GM21717 (cell line): ENCODE data around the gene PPP1CA.

Experiments used
- ATAC-seq: cut with Tn5 transposase; IDR thresholded peaks from one replicate; pipeline ENCODE4 v1.9.1; 2021; ENCODE audit warnings: mild to moderate bottlenecking, moderate library complexity; ENCODE audit not compliant: unreplicated experiment

The PPP1CA gene

DNA sequence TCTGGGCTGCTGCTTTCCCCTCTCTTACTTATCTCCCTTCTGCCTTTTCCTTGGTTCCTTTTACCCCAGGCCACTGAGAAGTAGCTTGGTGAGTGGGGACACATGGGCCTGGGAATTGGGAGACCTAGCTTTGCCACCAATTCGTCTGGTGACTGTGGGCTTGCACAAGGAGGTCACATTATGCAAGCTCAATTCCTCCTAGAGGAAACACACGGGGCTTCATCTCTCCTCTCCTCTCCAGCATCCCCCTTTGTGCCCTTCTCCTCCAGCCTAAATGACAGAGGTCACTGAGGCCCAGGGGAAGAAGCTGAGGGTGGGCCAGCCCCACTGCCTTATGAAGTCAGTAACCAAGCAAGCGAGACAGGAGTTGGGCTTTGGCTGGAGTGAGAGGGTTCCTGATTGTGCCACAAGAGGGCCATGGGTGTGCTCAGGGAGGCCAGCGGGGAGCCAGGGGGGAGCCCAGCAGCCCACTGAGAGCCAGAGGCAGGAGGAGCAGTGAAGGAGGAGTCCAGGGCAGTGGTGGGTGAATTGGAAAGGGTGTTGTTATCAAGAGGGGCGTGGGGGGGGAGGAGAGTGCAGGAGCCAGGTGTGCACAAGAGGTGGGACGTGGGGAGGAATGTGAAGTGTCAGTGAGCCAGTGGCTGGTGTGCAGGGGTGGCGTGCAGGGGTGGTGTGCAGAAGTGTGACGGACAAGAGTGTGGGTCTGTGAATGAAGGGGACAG, 30.3 kb downstream of the PPP1CA start:
- no peak for ATAC-seq

- ATAC-seq, result no peak
These were observed 31.1 kb downstream of the PPP1CA start for GRCh38 chr11:67370351-67371076.

DNA sequence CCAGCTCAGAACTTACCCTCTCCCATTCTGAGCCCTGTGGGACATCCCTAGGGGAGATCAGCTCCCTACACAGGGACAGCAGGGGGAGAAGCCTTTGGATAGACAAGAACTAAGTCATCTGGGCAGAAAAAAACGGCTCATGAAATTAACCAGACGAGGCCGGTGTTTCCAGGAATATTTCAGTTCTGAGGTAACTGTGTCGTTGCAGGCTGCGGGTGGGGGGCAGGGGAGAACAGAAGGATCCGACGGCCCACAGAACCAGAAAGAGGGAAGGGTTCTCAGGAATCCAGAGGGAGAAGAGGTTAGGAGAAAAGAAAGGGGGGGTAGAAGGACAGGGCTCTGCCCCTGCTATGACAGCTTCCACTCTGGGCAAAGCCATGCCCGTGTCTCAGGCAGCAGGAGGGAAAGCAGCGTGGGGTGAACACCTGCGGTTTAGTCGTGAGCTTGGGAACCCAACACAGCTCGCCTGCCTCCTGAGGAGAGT, 31.8 kb downstream of the PPP1CA start:
- ATAC-seq, result no peak

GRCh38 chr11:67369275-67369674, 32.4 kb downstream of the PPP1CA start:
- no peak for ATAC-seq

DNA sequence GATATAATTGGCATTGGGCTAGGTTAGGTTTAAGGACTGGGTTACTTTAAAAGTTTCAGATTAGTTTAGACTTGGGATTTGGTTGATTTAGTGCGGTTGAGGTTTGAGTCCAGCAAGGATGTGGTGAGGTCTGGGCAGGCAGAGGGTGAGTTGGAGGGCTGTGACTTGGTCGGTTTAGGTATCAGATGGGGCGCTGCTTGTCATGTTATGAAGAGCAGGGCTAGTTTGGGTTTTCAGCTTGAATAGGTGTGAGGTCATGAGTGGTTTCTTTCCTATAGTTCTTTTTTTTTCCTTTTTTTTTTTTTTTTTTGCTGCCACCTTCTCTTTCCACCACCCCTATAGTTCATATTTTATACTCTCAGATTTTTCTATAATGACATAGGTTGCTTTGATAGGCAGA, 33.0 kb downstream of the PPP1CA start:
- ATAC-seq, result no peak

DNA sequence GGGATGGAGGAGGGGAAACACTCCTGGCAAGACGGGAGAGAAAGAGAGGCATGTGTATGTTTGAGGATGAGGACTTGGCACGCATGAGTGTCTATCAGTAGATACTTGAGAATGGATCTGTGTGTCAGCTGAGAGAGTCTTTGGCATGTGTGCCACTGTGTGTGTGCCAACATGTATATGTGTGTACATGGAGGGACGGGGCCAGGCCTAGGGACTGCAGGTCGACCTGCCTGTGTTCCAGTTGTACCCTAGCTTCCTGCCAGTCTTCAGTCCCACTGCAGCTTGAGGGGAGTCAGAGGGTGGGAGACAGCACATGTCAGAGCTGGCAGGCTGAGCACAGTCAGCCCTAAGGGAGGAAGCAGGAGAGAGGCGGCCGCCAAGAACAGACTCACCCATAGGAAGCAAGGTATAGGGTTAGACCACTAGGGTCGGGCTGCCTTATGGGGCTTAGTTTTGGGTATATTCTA, 33.9 kb downstream of the PPP1CA start:
- no peak for ATAC-seq

GRCh38 chr11:67366961-67367760, 34.5 kb downstream of the PPP1CA start:
- ATAC-seq, result no peak

DNA sequence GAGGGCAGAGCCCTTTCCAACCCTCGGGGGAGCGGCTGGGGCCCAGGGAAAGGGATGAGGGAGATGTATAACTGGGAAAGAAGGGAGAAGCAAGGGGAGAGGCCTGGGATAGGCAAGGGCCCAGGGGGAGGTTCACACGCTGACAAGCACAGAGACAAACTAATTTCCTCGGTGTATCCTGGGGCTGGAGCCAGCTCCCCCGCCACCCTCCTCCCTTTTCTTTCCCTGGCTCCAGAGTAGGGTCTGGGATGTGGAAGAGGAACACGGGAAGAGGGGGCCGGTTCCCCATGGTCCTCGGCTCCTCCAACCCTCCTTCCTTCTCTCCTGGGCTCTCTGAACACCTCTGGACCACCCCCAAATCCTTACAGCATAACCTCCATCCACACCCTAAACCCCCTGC, 35.1 kb downstream of the PPP1CA start:
- ATAC-seq, result no peak

- ATAC-seq, result no peak
These were observed 35.8 kb downstream of the PPP1CA start for GRCh38 chr11:67365736-67366444.

DNA sequence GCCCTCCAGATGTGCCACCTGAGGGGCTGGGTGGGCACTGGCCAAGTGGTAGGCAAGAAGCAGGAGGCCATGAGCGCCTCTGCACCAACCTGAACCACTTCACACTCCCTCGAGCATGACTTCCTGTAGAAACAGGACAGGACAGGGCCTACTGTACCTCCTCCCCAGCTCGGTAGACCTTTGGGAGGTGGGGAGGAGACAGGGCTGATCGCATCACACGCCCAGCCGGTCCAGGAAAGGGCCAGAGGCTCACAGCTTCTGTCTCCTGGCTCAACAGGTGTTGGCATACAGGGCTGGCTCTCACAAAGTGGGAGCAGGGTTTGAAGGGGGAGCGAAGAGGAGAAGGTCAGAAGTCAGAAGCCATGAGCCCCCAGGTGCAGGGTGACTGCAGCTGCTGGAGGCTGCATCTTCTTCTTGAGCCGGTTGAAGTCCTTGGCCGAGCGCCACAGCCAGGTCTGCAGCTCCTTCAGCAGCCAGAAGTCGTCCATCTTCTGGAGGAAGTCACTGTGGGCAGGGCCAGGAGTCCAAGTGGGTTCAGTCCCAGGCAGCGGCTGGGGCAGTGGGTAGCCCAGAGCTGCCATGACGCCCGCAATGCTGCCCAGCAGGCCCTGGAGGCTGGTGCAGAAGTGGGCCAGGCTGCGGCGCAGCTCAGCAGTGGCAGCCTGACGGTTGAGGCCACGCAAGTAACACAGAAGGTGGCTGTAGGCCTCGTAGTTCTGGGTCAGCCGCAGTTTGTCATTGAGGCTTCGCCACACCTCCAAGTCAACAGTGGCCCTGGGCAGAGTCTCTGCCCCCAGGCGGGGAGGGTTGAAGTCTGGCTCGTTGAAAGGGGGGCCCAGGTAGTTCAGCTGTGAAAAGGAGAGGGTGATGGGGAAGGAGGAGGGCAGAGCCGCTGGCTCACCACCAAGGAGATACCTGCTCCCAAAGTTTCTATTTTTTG, 36.6 kb downstream of the PPP1CA start:
- ATAC-seq, result no peak

- no peak for ATAC-seq
These were observed 37.5 kb downstream of the PPP1CA start for GRCh38 chr11:67364169-67364568.

DNA sequence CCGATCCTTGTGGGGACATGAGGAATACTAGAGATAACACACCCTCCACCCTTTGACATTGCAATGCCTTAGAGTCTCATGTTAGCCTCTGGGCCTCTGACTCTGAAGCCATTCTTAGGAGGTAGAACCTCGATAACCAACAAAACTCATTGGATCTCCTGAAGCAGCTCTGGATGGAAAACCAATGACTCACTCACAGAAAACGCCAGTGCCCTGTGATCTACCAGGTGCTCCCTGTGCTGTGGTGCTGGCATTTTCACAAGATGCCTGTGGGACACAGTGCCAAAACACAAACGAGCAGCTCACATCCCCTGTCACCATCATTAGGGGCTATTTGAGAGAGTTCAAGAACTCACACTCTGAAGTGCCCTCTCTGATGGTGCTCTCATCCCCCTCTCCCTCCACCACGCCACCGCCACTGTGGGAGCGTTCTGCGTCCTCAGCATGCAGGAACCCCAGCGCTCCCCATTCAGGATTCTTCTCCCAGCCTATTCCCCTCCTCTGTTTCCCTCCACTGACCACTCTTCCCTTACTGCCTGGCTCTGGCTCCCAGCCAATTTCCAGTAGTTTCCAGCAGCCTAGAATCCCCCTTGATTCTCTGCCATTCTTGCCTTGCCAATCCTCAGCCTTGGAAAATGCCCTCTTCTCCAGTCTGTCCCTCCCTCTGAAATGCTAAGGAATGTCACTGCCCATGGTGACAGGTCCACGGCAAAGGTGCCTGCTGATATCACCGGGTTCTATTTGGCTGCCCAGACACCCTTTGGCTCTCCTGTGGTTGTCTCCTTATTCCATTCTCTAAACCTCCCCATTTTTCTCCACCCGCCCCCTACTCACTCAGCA, 43.6 kb downstream of the PPP1CA start:
- no peak for ATAC-seq

DNA sequence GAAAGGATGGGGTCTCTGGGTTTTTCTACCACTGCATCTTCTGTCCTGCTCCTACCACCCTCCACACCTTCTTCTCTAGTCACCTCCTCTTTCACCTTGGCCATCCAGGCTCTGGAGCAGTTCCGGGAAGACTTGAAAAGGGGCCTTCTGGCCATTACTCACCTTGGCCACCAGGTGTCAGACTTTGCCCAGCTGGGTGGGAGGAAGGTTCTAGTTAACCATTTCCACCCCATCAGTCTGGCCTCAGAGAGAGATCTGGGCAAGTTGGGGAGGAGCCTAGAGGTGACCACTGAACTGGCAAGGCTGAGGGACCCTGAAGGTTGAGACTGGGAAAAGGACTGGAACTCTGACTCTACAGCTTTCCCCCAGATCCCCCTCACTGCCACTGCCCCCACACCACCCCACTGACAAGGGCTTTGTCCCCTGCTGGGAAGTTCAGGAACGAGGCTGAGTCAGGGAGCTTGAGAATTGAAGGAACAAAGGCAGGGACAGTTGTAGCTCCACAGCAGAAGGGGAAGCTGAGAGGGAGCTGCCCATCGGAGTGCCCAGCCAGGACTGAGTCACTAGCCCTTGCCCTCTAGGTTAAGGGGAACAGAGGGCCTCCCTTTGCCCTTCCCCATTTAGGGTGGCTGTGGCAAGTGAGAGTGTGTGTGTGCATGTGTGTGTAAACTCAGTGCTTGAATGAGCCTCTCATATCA, 44.6 kb downstream of the PPP1CA start:
- ATAC-seq, result no peak

DNA sequence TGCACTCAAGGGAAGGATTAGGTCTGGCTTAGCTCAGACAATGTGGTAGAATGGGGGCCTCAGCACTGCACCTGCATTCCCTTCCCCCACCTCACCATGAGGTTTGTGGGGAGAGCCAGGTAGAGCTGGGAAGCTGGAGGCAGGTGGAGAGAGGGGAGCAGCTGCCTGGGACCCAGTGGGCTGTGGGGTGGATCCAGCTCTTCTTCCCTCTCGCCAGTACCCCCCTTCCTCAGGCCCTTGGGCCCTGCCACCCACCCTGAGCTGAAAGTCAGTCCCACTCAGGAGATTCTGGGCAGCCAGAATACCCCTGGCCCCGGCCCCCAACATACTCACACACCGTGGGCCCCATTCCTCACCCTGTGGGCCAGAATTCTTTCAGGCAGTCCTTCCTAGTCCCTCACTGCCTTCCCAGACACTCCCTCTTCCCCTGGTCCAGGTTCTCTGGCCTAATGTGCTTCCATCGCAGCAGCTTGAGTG, 45.2 kb downstream of the PPP1CA start:
- no peak for ATAC-seq

- ATAC-seq, result no peak
These were observed 45.8 kb downstream of the PPP1CA start for GRCh38 chr11:67355794-67356386.

GRCh38 chr11:67355023-67355793, 46.5 kb downstream of the PPP1CA start:
- no peak for ATAC-seq
